Endothelial cell of umbilical vein (primary cell): ENCODE data around the gene CD46. TPM values are rescaled to one million over a fixed set of nuclear protein-coding genes. Genes with fewer than 3 reads are reported as not detected.

Experiments used
- BruUV-seq: library from RNA; stranded (reverse); fragments of 400-500 nt; replicated peaks from 2 replicates; lab custom pipeline; 2021; lab: Mats Ljungman, UMichigan
- CTCF ChIA-PET: fragments of 300-600, 350-600 bp; sonication (Branson Sonifier 250); formaldehyde crosslinking; loops from one replicate; lab custom pipeline; 2021; ENCODE audit warnings: antibody characterized with exemption, inconsistent platforms; lab: Charles Lee
- POLR2A ChIA-PET: fragments of 300-600, 350-600 bp; sonication (Branson Sonifier 250); formaldehyde crosslinking; loops from one replicate; lab custom pipeline; 2021; ENCODE audit warnings: antibody characterized with exemption, inconsistent platforms; lab: Charles Lee
- DNase-seq: peaks from one replicate; pipeline ENCODE4 v3.0.0-alpha.2; 2011; ENCODE audit warnings: low read depth, low spot score
- FAIRE-seq: peaks from 2 replicates; lab custom pipeline; 2011; peaks lifted over from hg19 to GRCh38; lab: Jason Lieb, UNC
- H2AFZ ChIP-seq: 2 replicates; pipeline ENCODE4 v1.6.0; 2012; ENCODE audit warnings: low read depth, low read length, control low read depth, inconsistent platforms
- H3K27ac ChIP-seq: 2 replicates; pipeline ENCODE4 v1.5.1; 2011; ENCODE audit warnings: low read depth, mild to moderate bottlenecking, control low read depth, low read length, moderate library complexity; ENCODE audit not compliant: insufficient read depth
- H3K27me3 ChIP-seq, 2 experiments: 2 replicates each; pipeline versions ENCODE4 v1.6.0 to v1.6.1; 2011; ENCODE audit warnings: low read length in 2 of 2, mixed read lengths in 1 of 2; ENCODE audit not compliant: control insufficient read depth in 2 of 2, insufficient read depth in 2 of 2
- H3K36me3 ChIP-seq, 2 experiments: 2 replicates in 1 of 2; 3 replicates in 1 of 2; pipeline ENCODE4 v1.5.1; 2011; ENCODE audit warnings: low read length in 2 of 2, mild to moderate bottlenecking in 1 of 2, moderate library complexity in 1 of 2; ENCODE audit not compliant: control insufficient read depth in 2 of 2, insufficient read depth in 2 of 2; ENCODE audit errors: extremely low read depth in 1 of 2
- H3K4me1 ChIP-seq: 3 replicates; pipeline ENCODE4 v1.5.1; 2011; ENCODE audit warnings: mild to moderate bottlenecking, low read length; ENCODE audit not compliant: control insufficient read depth, insufficient read depth; ENCODE audit errors: extremely low read depth
- H3K4me2 ChIP-seq: 2 replicates; pipeline ENCODE4 v1.6.1; 2011; ENCODE audit warnings: low read length, control low read depth, mixed read lengths; ENCODE audit not compliant: insufficient read depth
- H3K4me3 ChIP-seq, 3 experiments: fragments of 200-600 bp in 1 of 3; sonication (generic), shearing (Covaris generic) in 1 of 3; replicated peaks in 1 of 3; 2 replicates each; pipeline ENCODE4 v1.5.1; 2011 to 2016; ENCODE audit warnings: control low read depth in 3 of 3, low read length in 3 of 3, mild to moderate bottlenecking in 2 of 3, inconsistent platforms in 1 of 3, low read depth in 1 of 3, moderate library complexity in 1 of 3; ENCODE audit not compliant: insufficient read depth in 1 of 3
- H3K79me2 ChIP-seq: 2 replicates; pipeline ENCODE4 v1.6.0; 2012; ENCODE audit warnings: low read length, inconsistent platforms; ENCODE audit not compliant: control insufficient read depth, insufficient read depth
- H3K9ac ChIP-seq: replicated peaks from 2 replicates; pipeline ENCODE3; 2011; ENCODE audit warnings: low read length, control low read depth; ENCODE audit not compliant: insufficient read depth; ENCODE audit errors: extremely low read depth
- H3K9me1 ChIP-seq: replicated peaks from 3 replicates; pipeline ENCODE4 v1.6.0; 2011; ENCODE audit warnings: mild to moderate bottlenecking, low read length; ENCODE audit not compliant: control insufficient read depth, insufficient read depth; ENCODE audit errors: extremely low read depth
- H3K9me3 ChIP-seq: replicated peaks from 2 replicates; pipeline ENCODE4 v1.5.1; 2012; ENCODE audit warnings: low read length, inconsistent platforms; ENCODE audit not compliant: control insufficient read depth, insufficient read depth
- H4K20me1 ChIP-seq: replicated peaks from 2 replicates; pipeline ENCODE3; 2011; ENCODE audit warnings: mild to moderate bottlenecking, low read length; ENCODE audit not compliant: control insufficient read depth, insufficient read depth; ENCODE audit errors: extremely low read depth
- EZH2 ChIP-seq: IDR thresholded peaks from 2 replicates; pipeline ENCODE4 v1.6.1; 2012; ENCODE audit warnings: borderline replicate concordance, low read depth, mild to moderate bottlenecking, moderate library complexity, low read length, inconsistent platforms; ENCODE audit not compliant: severe bottlenecking
- FOS ChIP-seq: IDR thresholded peaks from 2 replicates; pipeline ENCODE4 v1.6.1; 2011; ENCODE audit warnings: mild to moderate bottlenecking, low read length, moderate library complexity, borderline replicate concordance; ENCODE audit not compliant: insufficient read depth
- GATA2 ChIP-seq: IDR thresholded peaks from 2 replicates; pipeline ENCODE4 v1.7.0; 2011; ENCODE audit warnings: low read depth, mild to moderate bottlenecking, moderate library complexity, mixed read lengths, low read length; ENCODE audit not compliant: insufficient read length, insufficient read depth
- JUN ChIP-seq: IDR thresholded peaks from 2 replicates; pipeline ENCODE4 v1.6.1; 2011; ENCODE audit warnings: borderline replicate concordance, low read depth; ENCODE audit not compliant: insufficient read length, insufficient read depth
- MYC ChIP-seq: IDR thresholded peaks from one replicate; pipeline ENCODE4 v1.6.1; 2011; ENCODE audit warnings: mild to moderate bottlenecking, low read depth, low read length
- POLR2A ChIP-seq: IDR thresholded peaks from 2 replicates; pipeline ENCODE4 v1.6.1; 2012; ENCODE audit warnings: low read depth, mild to moderate bottlenecking, control low read depth, low read length
- POLR2AphosphoS5 ChIP-seq: IDR thresholded peaks from 2 replicates; pipeline ENCODE4 v1.6.1; 2012; ENCODE audit warnings: low read depth, mild to moderate bottlenecking, control low read depth, low read length, moderate library complexity; ENCODE audit not compliant: insufficient read depth
- dilution Hi-C: fragments of 300-500 bp; cut with MboI; formaldehyde crosslinking; loops from one replicate; pipeline ENCODE4 v1.15.0; 2019; ENCODE audit warnings: low sequenced_read_pairs; ENCODE audit not compliant: extremely low pct_ligation_motif_present
- intact Hi-C: fragments of 100-400 bp; cut with micrococcal nuclease; formaldehyde crosslinking; loops from one replicate; pipeline ENCODE4 v1.10.0; 2022
- polyA plus RNA-seq, 4 experiments: library from polyadenylated mRNA; depleted of rRNA in 3 of 4; stranded (reverse) in 3 of 4; unstranded in 1 of 4; fragments of >200 nt; gene quantifications; 2 replicates each; pipeline versions ENCODE4 v1.2.1 to v1.2.3, GENCODE V29; 2011 to 2012; ENCODE audit warnings: missing spikeins in 1 of 4
- total RNA-seq: library from RNA; stranded (reverse); gene quantifications from 2 replicates; pipeline ENCODE4 v1.2.3, GENCODE V29; 2021
- TF ChIP-seq, protein P1 (sequence below), 2 donors: IDR thresholded peaks; 1 replicate in 1 of 2; 2 replicates in 1 of 2; pipeline ENCODE4 v1.5.1; 2011; ENCODE audit warnings: low read length in 2 of 2, mild to moderate bottlenecking in 2 of 2, moderate library complexity in 2 of 2, control low read depth in 1 of 2, inconsistent platforms in 1 of 2, low read depth in 1 of 2; ENCODE audit not compliant: insufficient read depth in 1 of 2; ENCODE audit errors: extremely low read depth in 1 of 2
- TF ChIP-seq, protein P2 (sequence below): IDR thresholded peaks from 2 replicates; pipeline ENCODE4 v1.6.1; 2011; ENCODE audit not compliant: insufficient read depth, insufficient read length

CD46 gene
- total and polyA plus RNA-seq, 2 donors (not counting 3 experiments of a cell fraction or from before 2014, with no cell fraction given), result 134 to 256 TPM

DNA sequence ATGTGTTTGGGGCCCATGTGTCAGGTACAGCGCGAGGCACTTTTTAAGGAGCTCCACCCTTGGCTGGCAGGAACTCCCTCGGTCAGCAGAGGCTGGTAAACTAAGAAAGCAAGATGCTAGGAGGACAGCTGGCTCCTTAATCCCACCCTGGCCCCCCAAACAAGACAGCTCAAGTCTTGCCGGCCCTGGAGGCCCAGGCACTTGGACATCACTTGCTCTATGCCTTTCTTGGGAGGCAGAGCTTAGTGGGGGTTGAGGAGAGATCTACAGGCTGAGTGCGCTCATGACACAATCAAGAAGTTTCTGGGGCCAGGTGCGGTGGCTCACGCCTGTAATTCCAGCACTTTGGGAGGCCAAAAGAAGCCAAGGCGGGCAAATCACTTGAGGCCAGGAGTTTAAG lies 80.9 kb downstream of the CD46 start:
- no peak overlapping the region for H3K4me2 ChIP-seq
- no peak overlapping the region for H3K27ac ChIP-seq
- POLR2A ChIA-PET, result no interaction called here
- CTCF ChIA-PET, result interaction anchor here (0.9 to 21.9 kb wide), 6 partner anchors 9 to 130 kb away, joined by 3 to 634 read pairs (median 4); no protein-coding TSS in a partner anchor
- no peaks in the 10 kb centered on the region for H3K27me3 ChIP-seq
- dilution Hi-C loops (no loop called here), intact Hi-C loops (no loop called here)
- H3K9me1 ChIP-seq, result no peaks in the 10 kb centered on the region
- TF ChIP-seq EZH2, result no peak
- TF ChIP-seq FOS, result no peak
- TF ChIP-seq, protein P1, sequence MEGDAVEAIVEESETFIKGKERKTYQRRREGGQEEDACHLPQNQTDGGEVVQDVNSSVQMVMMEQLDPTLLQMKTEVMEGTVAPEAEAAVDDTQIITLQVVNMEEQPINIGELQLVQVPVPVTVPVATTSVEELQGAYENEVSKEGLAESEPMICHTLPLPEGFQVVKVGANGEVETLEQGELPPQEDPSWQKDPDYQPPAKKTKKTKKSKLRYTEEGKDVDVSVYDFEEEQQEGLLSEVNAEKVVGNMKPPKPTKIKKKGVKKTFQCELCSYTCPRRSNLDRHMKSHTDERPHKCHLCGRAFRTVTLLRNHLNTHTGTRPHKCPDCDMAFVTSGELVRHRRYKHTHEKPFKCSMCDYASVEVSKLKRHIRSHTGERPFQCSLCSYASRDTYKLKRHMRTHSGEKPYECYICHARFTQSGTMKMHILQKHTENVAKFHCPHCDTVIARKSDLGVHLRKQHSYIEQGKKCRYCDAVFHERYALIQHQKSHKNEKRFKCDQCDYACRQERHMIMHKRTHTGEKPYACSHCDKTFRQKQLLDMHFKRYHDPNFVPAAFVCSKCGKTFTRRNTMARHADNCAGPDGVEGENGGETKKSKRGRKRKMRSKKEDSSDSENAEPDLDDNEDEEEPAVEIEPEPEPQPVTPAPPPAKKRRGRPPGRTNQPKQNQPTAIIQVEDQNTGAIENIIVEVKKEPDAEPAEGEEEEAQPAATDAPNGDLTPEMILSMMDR (IDR thresholded peaks at IDR 0.05; ENCODE audit: extremely low read depth in 1 of 2, insufficient read depth in 1 of 2, low read depth in 1 of 2, low read length in 2 of 2), result no peak
- TF ChIP-seq POLR2AphosphoS5, result no peak
- TF ChIP-seq JUN, result no peak
- TF ChIP-seq, protein P2, sequence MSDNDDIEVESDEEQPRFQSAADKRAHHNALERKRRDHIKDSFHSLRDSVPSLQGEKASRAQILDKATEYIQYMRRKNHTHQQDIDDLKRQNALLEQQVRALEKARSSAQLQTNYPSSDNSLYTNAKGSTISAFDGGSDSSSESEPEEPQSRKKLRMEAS, result no peak
- no peak for TF ChIP-seq GATA2
- TF ChIP-seq MYC, result no peak
- no peak for TF ChIP-seq POLR2A
- no peak overlapping the region for H3K4me3 ChIP-seq
- H3K36me3 ChIP-seq, result peaks cover 0 to 5% of the 10 kb centered on the region in 2 experiments
- peaks cover 49% of the 10 kb centered on the region for H3K79me2 ChIP-seq
- no peak overlapping the region for H2AFZ ChIP-seq
- H3K9ac ChIP-seq, result no peak overlapping the region
- DNase-seq, result no peak
- H4K20me1 ChIP-seq, result no peaks in the 10 kb centered on the region
- no peaks in the 10 kb centered on the region for H3K9me3 ChIP-seq
- BruUV-seq, result no TSS peak
- peaks cover 9% of the 10 kb centered on the region for H3K4me1 ChIP-seq
- FAIRE-seq, result no peak
